DMS79 treated with DMSO at 0.1 percent for 48 hours (cell line): ENCODE results near the gene SLC16A8.

Experiments used
- DNase-seq: peaks from one replicate; lab custom pipeline; 2025; lab: John Stamatoyannopoulos, UW

SLC16A8 gene

GRCh38 chr22:38028344-38029130 lies 55.4 kb downstream of the SLC16A8 start:
- peak; percentile 75 for DNase-seq
